NB4 (cell line): ENCODE measurements around the gene PDIA5.
A peak's percentile ranks its signal among the peaks of the same experiment; 100 is the strongest.

Experiments
- DNase-seq: peaks from one replicate; pipeline ENCODE4 v3.0.0; 2010; ENCODE audit warnings: low read depth
- H3K4me3 ChIP-seq: one replicate; pipeline ENCODE4 v1.5.1; 2011; ENCODE audit warnings: mild to moderate bottlenecking, low read depth, low read length, moderate library complexity
- CTCF ChIP-seq: IDR thresholded peaks from one replicate; pipeline ENCODE4 v1.5.1; 2012; ENCODE audit warnings: low read depth, low read length
- MAX ChIP-seq: IDR thresholded peaks from 2 replicates; pipeline ENCODE4 v1.6.1; 2011; ENCODE audit warnings: low read depth, low read length
- MYC ChIP-seq: IDR thresholded peaks from 2 replicates; pipeline ENCODE4 v1.6.1; 2011; ENCODE audit warnings: low read depth, low read length
- POLR2A ChIP-seq: IDR thresholded peaks from 2 replicates; pipeline ENCODE4 v1.6.1; 2011; ENCODE audit warnings: mild to moderate bottlenecking; ENCODE audit not compliant: insufficient read length; ENCODE audit errors: extremely low read depth

PDIA5 gene

GRCh38 chr3:123066896-123067688 lies at the start of gene PDIA5:
PDIA5 (plus strand) TSS chr3:123067025; CDS start chr3:123067165, 140 bp downstream.
- H3K4me3 ChIP-seq: peak within 1 kb of the TSS; percentile 82
- TF ChIP-seq CTCF: no peak
- TF ChIP-seq MYC: peak; percentile 88
- TF ChIP-seq MAX: peak; percentile 97
- TF ChIP-seq POLR2A: peak; percentile 61
- peak; percentile 93 for DNase-seq

- H3K4me3 ChIP-seq: no peak overlapping the region
- TF ChIP-seq POLR2A (no peak), MYC (no peak), CTCF (no peak)
- DNase-seq: no peak
These were observed 48.1 kb upstream of the PDIA5 start for GRCh38 chr3:123018683-123019082.

- no peak for DNase-seq
- TF ChIP-seq MAX (no peak), POLR2A (no peak), MYC (no peak), CTCF (no peak)
- H3K4me3 ChIP-seq: no peak overlapping the region
These were observed 47.7 kb upstream of the PDIA5 start for GRCh38 chr3:123019161-123019560.

- no peak for TF ChIP-seq POLR2A
- no peak for TF ChIP-seq CTCF
- no peak for TF ChIP-seq MYC
- no peak for TF ChIP-seq MAX
- no peak overlapping the region for H3K4me3 ChIP-seq
- no peak for DNase-seq
These were observed 47.2 kb upstream of the PDIA5 start for GRCh38 chr3:123019591-123019990.

GRCh38 chr3:123020709-123021108 lies 46.1 kb upstream of the PDIA5 start:
- no peak overlapping the region for H3K4me3 ChIP-seq
- DNase-seq: no peak
- no peak for TF ChIP-seq MAX
- no peak for TF ChIP-seq CTCF
- TF ChIP-seq MYC: no peak
- TF ChIP-seq POLR2A: no peak

GRCh38 chr3:123021388-123021787 lies 45.4 kb upstream of the PDIA5 start:
- no peak overlapping the region for H3K4me3 ChIP-seq
- TF ChIP-seq CTCF: no peak
- TF ChIP-seq POLR2A: no peak
- TF ChIP-seq MAX: no peak
- TF ChIP-seq MYC: no peak
- no peak for DNase-seq
